HG02840 (cell line): ENCODE measurements around the gene NDFIP2.

ENCODE experiments used
- ATAC-seq: cut with Tn5 transposase; IDR thresholded peaks from one replicate; pipeline ENCODE4 v1.9.1; 2021; ENCODE audit warnings: mild to moderate bottlenecking, moderate library complexity, moderate number of reproducible peaks; ENCODE audit not compliant: unreplicated experiment, low FRiP score

The NDFIP2 gene

GRCh38 chr13:79492313-79492798, 11.4 kb downstream of the NDFIP2 start:
- no peak for ATAC-seq

DNA sequence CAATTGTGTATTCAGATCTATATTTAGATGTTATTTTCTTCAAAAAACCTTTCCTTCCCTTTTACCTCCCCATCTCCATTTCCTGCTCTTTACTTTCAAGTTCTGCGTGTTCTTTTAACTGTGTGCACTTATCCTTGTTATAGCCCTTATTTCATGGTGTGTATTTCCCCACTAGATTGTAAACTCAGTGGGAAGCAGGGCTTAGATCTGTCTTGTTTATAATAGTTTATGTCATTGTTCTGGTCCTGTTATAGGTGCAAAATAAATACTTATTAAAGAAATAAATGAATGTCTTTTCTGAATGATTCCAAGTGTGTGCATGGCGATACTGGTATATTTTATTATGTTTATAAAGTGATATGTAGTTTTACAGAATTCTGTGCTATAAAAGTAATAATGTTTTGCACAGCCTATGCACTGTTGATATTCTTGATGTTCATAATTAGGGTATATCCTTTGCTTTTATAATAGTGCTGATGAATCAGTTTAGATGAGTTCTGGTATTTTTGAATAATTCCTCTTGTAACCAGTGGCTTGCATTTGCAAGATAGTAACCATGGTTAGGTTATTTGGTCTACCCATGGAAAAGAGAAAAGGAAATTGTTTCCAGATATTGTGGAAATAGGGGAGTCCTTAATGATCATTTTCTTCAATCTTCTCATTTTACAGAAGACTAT, 12.1 kb downstream of the NDFIP2 start:
- ATAC-seq, result no peak

GRCh38 chr13:79496188-79496587, 15.2 kb downstream of the NDFIP2 start:
- ATAC-seq, result peak; percentile 76

DNA sequence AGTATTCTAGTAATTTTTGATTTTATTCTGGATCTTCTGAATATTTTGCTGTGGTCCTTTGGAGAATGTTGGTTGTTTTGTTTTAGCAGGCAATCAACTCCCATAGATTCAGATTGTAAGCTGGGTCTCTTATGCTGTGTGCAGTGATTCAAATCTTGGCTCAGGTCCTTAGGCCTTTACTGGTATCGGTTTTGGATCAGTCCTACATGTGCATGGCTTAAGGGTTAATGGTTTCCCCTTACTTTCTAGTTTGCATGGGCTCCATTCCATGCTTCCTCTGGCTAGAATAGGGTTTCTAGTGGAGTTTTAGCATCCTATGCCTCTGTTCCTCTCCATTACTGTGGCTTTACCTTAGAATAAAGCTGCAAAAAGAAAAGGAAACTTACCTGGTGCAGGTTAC, 16.1 kb downstream of the NDFIP2 start:
- ATAC-seq, result no peak

DNA sequence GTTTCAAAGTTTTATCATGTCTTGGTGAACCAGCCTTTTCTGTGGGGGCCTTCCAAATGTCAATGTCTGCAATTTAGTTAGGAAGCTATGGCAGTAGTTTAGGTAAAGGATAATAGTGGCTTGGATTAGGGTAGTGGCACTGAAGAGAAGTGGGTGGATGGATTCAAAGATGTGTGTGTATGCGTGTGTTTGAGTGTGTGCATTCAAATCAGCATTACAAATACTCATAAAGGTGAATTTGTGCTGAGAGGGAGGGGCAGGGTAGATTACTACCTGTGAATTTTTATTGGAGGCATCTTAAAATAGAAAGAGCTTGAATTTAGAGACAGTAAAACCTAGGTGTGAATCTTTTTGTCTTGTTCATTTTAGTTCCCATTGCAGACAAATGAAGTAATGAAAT, 16.9 kb downstream of the NDFIP2 start:
- ATAC-seq, result no peak

DNA sequence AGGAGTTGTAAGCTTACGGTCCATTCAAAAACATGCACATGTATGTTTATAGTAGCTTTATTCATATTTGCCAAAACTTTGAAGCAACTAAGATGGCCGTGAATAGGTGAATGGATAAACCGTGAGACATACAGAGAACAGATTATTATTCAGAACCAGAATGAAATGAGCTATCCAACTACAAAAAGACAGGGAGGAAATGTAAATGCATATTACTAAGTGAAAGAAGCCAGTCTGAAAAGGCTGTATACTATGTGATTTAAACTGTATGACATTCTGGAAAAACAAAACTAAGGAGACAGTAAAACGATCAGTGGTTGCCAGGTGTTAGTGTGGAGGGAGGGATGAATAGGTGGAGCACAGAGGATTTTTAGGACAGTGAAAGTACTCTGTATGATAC, 19.9 kb downstream of the NDFIP2 start:
- no peak for ATAC-seq

DNA sequence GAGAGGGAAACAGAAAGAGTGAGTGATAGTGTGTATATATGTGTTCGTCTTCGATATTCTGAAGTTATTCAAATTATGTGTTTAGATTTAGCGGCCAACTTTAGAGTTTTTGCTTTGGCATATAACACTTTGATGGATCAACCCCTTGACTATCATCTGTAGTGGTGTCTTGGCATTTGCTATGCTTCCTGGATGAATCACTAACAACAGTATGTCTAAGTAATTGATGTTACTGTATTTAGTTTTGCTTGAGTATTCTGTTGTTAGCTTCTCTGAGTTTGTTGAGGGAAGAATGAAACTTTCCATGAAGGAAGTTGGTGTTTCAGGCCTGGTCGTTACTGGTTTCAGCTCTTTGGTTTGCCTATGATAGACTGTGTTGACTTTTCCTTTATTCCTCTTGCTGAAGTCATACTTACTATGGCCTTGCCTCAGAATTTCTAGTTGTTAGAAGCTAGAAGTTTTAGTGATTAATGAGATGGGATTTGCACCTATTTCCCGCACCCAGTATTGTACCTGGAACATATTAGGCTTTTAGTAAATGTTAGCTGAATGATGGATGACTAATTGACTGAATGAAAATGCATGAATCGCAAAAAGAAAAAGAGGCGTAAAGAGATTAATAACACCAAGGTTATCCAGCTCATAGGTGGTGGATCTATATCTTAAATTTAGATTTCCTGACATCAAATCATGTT, 20.7 kb downstream of the NDFIP2 start:
- no peak for ATAC-seq

GRCh38 chr13:79502859-79503468, 22.0 kb downstream of the NDFIP2 start:
- no peak for ATAC-seq

- no peak for ATAC-seq
Measured at GRCh38 chr13:79503473-79504017, 22.6 kb downstream of the NDFIP2 start.

GRCh38 chr13:79508224-79508961, 27.4 kb downstream of the NDFIP2 start:
- no peak for ATAC-seq

DNA sequence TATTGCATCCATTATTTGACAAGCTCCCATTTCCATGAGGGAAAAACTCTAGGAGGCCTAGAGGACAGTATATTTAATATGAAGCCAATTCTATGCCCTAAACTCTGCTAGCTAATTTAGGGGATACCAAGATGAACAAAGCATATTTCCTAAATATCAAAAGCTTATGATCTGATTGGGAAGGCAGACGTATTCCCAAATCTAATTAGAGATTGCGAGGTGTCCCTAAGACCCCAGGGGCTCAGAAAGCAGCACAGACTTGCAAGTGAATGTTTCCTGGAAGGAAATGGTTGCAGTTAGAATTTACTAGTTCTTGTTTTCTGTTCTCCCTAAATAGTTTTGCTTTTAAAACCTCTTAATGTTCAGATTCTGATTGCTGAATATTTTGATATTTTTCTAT, 30.7 kb downstream of the NDFIP2 start:
- ATAC-seq, result no peak

DNA sequence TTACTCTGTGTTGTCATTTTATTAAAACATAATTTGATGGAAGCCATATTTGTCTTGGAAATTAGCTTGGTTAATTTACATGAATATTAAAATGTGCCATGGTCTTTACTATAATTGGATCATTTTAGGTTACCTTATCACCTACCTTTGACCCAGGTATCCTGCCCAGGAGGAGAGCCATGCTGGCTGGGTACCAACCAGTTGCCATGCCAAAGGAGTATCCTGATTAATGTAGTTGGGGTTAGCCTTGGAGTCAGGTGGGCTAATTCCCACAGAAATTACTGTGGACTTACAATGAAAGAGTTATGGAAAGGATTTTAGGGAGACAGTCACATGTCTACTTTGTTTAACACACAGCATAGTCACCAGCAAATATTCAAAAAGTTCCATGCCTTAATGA, 32.0 kb downstream of the NDFIP2 start:
- no peak for ATAC-seq

- no peak for ATAC-seq
Measured at GRCh38 chr13:79516595-79516994, 35.6 kb downstream of the NDFIP2 start.

- no peak for ATAC-seq
Measured at GRCh38 chr13:79519255-79519654, 38.3 kb downstream of the NDFIP2 start.

DNA sequence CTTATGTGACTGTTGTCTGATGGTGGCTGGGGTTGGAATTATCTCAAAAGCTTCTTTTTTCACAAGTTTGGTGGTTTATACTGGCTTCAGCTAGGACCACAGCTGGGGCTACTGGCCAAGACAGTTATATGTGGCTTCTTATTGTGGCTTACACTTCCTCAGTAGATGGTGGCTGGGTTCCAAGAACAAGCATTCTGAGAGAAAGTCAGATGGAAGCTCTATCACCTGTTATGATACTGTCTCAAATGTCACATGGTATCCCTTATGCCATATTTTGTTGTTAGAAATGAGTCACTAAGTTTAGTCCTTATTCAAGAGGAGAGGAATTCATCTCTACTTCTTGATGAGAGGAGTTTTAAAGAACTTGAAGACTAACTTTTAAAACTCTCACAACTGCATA, 41.6 kb downstream of the NDFIP2 start:
- ATAC-seq, result peak; percentile 93

DNA sequence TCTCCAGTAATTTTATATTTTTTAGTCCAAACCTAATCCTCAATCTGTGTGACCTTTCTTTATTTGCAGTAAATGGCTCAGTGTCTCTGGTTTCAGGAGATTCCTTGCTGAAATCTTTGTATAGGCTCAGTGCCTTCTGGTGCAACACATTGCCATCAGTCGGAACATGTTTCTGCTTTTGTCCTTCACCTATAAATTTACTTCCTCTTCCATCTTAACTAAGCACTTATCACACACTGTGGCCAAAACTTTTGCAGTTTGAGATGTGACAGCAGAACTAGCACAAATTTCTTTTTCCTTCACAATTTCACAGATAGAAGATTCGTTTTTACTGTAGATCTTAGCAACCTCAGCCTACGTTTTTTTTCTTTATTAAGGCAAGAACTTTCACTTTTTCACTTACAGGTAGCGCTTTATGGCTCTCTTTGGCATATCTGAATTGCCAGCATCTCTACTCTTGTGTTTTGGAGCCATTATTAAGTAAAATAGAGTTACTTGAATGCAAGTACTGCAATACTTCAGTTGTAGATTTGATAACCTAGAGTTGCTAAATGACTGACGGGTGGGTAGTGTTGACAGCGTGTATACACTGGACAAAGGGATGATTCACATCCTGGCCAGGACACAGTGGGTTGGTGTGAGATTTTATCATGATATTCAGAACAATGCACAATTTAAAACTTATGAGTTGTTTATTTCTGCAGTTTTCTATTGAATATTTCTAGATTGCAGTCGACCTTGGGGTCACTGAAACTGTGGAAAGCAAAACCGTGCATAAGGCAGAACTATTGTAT, 44.3 kb downstream of the NDFIP2 start:
- no peak for ATAC-seq

DNA sequence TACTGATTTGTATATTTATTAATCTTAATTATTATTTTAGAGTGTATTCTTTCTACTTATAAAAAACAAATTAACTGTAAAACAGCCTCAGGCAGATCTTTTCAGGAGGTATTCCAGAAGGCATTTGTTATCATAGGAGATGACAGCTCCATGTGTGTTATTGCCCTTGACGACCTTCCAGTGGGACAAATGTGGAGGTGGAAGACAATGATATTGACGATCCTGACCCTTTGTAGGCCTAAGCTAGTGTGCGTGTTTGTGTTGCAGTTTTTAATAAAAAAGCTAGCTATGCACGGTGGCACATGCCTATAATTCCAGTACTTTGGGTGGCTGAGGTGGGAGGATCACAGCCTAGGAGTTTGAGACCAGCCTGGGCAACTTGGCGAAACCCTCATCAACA, 46.7 kb downstream of the NDFIP2 start:
- no peak for ATAC-seq

DNA sequence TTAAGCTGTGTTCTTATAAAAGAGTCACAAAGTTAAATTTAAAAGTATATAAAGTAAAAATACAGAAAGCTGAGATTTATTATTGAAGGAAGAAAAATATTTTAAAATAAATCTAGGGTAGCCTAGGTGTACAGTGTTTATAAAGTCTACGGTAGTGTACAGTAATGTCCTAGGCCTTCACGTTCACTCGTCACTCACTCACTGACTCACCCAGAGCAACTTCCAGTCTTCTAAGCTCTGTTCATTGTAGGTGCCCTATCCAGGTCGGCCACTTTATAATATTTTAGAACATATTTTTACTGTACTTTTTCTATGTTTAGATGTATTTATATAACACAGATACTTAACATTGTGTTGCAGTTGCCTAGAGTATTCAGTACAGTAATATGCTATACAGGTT, 47.4 kb downstream of the NDFIP2 start:
- ATAC-seq, result no peak

GRCh38 chr13:79528759-79529191, 47.8 kb downstream of the NDFIP2 start:
- no peak for ATAC-seq

- no peak for ATAC-seq
Measured at GRCh38 chr13:79529817-79530216, 48.9 kb downstream of the NDFIP2 start.
